ENCODE results near the gene DNAH8. TPM values are rescaled to one million over a fixed set of nuclear protein-coding genes. Genes with fewer than 3 reads are reported as not detected.

Gene DNAH8
- total and polyA plus RNA-seq, 2 experiments from 2014 or later = 0.03 to 0.15 TPM

- peaks cover 1% of the 10 kb centered on the region for H3K27me3 ChIP-seq
- H4K20me1 ChIP-seq (ENCODE audit: insufficient read depth, poor library complexity, severe bottlenecking) = no peaks in the 10 kb centered on the region
- H3K4me2 ChIP-seq = no peak overlapping the region
- H3K4me3 ChIP-seq = no peak overlapping the region
- no peak overlapping the region for H2AFZ ChIP-seq
- H3K9me2 ChIP-seq (replicated peaks; ENCODE audit: insufficient read depth) = no peaks in the 10 kb centered on the region
- no peaks in the 10 kb centered on the region for H3K9me3 ChIP-seq (ENCODE audit: low read depth)
- DNase-seq (ENCODE audit: low spot score) = no peak
- no peaks in the 10 kb centered on the region for H3K79me2 ChIP-seq
- WGBS (ENCODE audit: low lambda C conversion rate, missing lambda C conversion rate) = 86% methylated on average over 9 of the region's 9 CpGs
- no peak overlapping the region for H3K27ac ChIP-seq
- TF ChIP-seq CTCF (IDR thresholded peaks at IDR 0.05; ENCODE audit: poor library complexity) (no peak), EZH2phosphoT487 (IDR thresholded peaks at IDR 0.05; ENCODE audit: low read depth, severe bottlenecking, unreplicated experiment) (no peak), EZH2 (IDR thresholded peaks at IDR 0.05; ENCODE audit: borderline replicate concordance) (no peak)
- peaks cover 9% of the 10 kb centered on the region for H3K4me1 ChIP-seq (ENCODE audit: insufficient read depth)
- H3K36me3 ChIP-seq (replicated peaks; ENCODE audit: insufficient read depth, low read depth) = no peaks in the 10 kb centered on the region
Observed at GRCh38 chr6:39056681-39057080, 341.6 kb downstream of the DNAH8 start.

DNA sequence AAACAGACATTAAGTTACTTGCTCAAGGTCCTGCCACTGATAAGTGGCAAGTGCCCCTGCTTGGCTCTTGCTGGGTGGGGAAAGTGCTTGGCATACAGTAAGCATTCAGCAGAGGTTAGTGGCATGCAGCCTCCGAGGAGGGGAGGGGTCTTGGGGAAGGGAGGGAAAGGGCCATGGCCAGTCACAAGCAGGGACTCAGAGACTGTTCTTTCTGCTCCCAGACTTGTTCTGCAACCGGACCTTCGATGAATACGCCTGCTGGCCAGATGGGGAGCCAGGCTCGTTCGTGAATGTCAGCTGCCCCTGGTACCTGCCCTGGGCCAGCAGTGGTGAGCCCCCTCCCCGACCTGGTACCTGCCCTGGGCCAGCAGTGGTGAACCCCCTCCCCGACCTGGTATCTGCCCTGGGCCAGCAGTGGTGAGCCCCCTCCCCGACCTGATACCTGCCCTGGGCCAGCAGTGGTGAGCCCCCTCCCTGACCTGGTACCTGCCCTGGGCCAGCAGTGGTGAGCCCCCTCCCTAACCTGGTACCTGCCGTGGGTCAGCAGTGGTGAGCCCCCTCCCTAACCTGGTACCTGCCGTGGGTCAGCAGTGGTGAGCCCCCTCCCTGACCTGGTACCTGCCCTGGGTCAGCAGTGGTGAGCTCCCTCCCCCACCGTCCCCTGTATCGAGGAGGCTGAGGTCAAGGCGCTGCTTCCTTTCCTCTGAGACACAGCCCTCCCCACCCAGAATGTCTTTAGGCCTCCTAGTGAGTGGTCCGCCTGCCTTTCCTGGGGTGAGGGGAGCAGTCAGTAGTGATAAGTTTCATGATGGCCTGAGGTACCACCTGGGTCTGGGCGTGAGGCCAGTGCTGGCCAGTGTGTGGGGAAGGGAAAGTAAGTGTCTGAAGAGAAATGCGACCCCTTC, 342.4 kb downstream of the DNAH8 start:
- no peaks in the 10 kb centered on the region for H3K27me3 ChIP-seq
- H3K4me1 ChIP-seq (ENCODE audit: insufficient read depth) = peaks cover 16% of the 10 kb centered on the region
- WGBS (ENCODE audit: low lambda C conversion rate, missing lambda C conversion rate) = 78% methylated on average over 13 of the region's 17 CpGs

GRCh38 chr6:39058471-39059147, 343.5 kb downstream of the DNAH8 start:
- Histone ChIP-seq H3K4me2 (no peak overlapping the region), H3K4me3 (no peak overlapping the region), H3K36me3 (replicated peaks; ENCODE audit: insufficient read depth, low read depth) (no peaks in the 10 kb centered on the region), H3K4me1 (ENCODE audit: insufficient read depth) (peaks cover 27% of the 10 kb centered on the region), H3K9me2 (replicated peaks; ENCODE audit: insufficient read depth) (no peaks in the 10 kb centered on the region), H3K79me2 (no peaks in the 10 kb centered on the region), H4K20me1 (ENCODE audit: insufficient read depth, poor library complexity, severe bottlenecking) (no peaks in the 10 kb centered on the region), H3K9me3 (ENCODE audit: low read depth) (no peaks in the 10 kb centered on the region), H3K27ac (no peak overlapping the region), H2AFZ (no peak overlapping the region), H3K27me3 (no peaks in the 10 kb centered on the region)
- no peak for DNase-seq (ENCODE audit: low spot score)
- WGBS (ENCODE audit: low lambda C conversion rate, missing lambda C conversion rate) = 92% methylated on average over 6 of the region's 6 CpGs
- TF ChIP-seq EZH2 (IDR thresholded peaks at IDR 0.05; ENCODE audit: borderline replicate concordance) (no peak), CTCF (IDR thresholded peaks at IDR 0.05; ENCODE audit: poor library complexity) (no peak), EZH2phosphoT487 (IDR thresholded peaks at IDR 0.05; ENCODE audit: low read depth, severe bottlenecking, unreplicated experiment) (no peak)

More for the DNA sequence above, 342.4 kb downstream of the DNAH8 start:
- H4K20me1 ChIP-seq (ENCODE audit: insufficient read depth, poor library complexity, severe bottlenecking) = no peaks in the 10 kb centered on the region
- H3K4me3 ChIP-seq = no peak overlapping the region
- H3K9me2 ChIP-seq (replicated peaks; ENCODE audit: insufficient read depth) = no peaks in the 10 kb centered on the region
- no peaks in the 10 kb centered on the region for H3K9me3 ChIP-seq (ENCODE audit: low read depth)
- H3K79me2 ChIP-seq = no peaks in the 10 kb centered on the region
- no peak overlapping the region for H3K4me2 ChIP-seq
- H2AFZ ChIP-seq = no peak overlapping the region
- TF ChIP-seq EZH2phosphoT487 (IDR thresholded peaks at IDR 0.05; ENCODE audit: low read depth, severe bottlenecking, unreplicated experiment) (no peak), CTCF (IDR thresholded peaks at IDR 0.05; ENCODE audit: poor library complexity) (no peak), EZH2 (IDR thresholded peaks at IDR 0.05; ENCODE audit: borderline replicate concordance) (no peak)
- no peak for DNase-seq (ENCODE audit: low spot score)
- H3K36me3 ChIP-seq (replicated peaks; ENCODE audit: insufficient read depth, low read depth) = no peaks in the 10 kb centered on the region
- no peak overlapping the region for H3K27ac ChIP-seq
